ENCODE data around the gene OAS2.

- TF ChIP-seq CTCF (IDR thresholded peaks at IDR 0.05 in 8 of 11, conservative IDR thresholded peaks at IDR 0.05 in 3 of 11) (no peak), POLR2A (IDR thresholded peaks at IDR 0.05) (no peak), POLR2AphosphoS5 (IDR thresholded peaks at IDR 0.05) (no peak)
Measured at GRCh38 chr12:112929715-112930114, 48.6 kb upstream of the OAS2 start.
